ENCODE data around the gene TSHZ3.

TSHZ3 gene, protein sequence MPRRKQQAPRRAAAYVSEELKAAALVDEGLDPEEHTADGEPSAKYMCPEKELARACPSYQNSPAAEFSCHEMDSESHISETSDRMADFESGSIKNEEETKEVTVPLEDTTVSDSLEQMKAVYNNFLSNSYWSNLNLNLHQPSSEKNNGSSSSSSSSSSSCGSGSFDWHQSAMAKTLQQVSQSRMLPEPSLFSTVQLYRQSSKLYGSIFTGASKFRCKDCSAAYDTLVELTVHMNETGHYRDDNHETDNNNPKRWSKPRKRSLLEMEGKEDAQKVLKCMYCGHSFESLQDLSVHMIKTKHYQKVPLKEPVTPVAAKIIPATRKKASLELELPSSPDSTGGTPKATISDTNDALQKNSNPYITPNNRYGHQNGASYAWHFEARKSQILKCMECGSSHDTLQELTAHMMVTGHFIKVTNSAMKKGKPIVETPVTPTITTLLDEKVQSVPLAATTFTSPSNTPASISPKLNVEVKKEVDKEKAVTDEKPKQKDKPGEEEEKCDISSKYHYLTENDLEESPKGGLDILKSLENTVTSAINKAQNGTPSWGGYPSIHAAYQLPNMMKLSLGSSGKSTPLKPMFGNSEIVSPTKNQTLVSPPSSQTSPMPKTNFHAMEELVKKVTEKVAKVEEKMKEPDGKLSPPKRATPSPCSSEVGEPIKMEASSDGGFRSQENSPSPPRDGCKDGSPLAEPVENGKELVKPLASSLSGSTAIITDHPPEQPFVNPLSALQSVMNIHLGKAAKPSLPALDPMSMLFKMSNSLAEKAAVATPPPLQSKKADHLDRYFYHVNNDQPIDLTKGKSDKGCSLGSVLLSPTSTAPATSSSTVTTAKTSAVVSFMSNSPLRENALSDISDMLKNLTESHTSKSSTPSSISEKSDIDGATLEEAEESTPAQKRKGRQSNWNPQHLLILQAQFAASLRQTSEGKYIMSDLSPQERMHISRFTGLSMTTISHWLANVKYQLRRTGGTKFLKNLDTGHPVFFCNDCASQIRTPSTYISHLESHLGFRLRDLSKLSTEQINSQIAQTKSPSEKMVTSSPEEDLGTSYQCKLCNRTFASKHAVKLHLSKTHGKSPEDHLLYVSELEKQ

DNA sequence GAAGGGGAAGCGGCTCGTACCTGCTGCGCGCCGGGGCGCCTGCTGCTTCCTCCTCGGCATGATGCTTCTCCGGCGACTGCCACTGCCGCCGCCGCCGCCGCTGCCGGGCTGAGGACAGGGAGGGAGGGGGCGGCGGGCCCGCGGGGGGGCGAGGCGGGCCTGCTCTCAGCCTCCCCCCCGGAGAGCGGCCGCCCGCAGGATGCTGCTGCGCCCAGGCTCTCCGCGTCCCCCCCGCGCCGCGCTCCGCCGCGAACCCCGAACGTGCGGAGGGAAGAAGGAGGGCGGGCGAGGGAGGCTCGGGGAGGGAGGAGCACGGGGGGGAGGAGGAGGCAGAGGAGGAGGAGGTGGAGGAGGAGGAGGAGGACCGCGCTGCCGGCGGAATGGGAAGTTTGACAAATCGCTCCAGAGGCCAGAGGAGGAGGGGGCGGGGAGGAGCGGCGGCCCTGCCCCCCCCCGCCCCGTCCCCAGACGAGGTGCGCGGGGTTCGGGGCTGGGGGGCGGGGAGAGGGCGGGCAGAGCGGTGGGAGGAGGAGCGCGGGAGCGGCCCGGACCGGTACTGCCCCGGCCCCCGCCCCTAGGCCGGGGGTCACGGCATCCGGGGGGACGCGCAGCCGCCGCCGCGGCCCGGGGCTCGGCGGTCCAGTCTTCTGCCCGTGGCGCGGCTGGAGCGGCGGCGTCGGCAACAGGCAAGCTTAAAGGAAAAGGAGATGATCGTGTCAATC is at the start of gene TSHZ3:
TSS of gene TSHZ3 (minus strand) at position 277 of the 722 bp plus-strand sequence. CDS start at position 60, 217 bp downstream.
- peak; percentile 57 for DNase-seq (ENCODE audit: low read depth)

DNA sequence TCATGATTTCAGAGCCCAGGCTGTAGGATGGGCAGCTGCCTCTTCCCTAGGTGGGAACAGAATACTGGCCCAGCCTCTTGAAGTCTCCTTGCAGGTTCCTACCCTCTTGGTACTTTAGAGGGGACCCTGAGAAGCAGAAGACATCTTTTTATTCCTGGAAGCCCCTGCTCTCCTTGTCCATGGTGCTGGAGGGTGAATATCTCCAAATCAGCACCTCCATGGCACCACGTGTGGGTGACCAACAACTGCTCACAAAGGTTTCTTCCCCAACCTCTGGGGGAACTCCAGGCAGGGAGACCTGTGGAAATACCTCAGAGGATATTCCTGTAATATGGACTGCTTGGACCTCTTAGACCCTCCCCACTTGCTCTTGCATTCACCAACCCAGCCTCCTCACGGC is 48.1 kb upstream of the TSHZ3 start:
- DNase-seq (ENCODE audit: low read depth): no peak

DNA sequence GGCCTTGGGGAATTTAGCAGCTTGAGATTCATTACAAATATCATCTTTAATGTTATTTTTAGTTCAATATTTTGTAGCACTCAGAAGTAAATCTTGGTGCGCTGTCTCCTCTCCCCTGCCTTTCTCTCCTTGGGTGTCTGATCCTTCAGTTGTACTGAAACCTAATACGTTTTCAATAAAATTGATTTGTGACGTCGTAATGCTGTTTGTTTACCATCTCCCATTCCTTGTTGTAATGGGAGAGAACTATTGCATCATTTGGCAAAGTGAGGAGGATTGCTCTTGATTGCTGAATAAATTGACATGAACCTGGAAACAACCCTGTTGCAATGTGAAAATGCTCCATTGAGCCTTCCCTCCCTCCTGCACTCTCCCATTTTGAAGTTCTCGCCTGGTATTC is 43.2 kb upstream of the TSHZ3 start:
- no peak for DNase-seq (ENCODE audit: low read depth)

DNA sequence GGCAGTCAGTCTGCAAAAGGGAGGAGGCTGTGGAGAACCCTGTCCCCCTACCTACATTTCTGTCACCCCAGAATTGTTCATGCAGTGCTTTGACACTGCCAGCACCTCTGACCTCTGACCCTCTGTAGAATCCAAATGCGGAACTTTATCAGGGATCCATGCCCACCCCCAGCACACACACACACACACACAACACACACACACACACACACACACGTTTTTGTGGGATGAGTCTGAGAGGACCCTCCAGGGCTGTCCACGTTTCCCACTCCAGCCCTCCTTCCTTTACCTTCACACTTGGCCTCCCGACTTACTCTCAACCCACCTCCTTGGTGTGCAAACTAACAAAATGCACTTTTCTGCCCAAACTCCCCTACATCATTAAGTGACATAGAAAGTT is 42.3 kb upstream of the TSHZ3 start:
- no peak for DNase-seq (ENCODE audit: low read depth)

DNA sequence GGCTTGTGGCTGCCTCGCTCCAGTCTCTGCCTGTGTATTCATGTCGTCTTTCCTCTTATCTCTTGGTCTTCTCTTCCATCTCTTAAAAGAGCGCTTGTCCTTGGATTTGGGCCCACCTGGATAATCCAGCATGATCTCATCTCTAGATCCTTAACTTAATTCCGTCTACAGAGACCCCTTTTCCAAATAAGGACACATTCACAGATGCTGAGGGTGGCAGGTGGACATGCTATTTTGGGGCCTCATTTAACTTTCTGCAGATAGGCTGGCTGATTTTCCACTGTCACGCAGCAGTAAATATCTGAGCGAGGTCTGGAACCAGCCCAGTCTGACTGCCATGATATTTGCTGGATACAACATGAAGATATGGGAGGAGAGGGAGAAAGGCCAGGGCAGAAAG is 41.5 kb upstream of the TSHZ3 start:
- no peak for DNase-seq (ENCODE audit: low read depth)

DNA sequence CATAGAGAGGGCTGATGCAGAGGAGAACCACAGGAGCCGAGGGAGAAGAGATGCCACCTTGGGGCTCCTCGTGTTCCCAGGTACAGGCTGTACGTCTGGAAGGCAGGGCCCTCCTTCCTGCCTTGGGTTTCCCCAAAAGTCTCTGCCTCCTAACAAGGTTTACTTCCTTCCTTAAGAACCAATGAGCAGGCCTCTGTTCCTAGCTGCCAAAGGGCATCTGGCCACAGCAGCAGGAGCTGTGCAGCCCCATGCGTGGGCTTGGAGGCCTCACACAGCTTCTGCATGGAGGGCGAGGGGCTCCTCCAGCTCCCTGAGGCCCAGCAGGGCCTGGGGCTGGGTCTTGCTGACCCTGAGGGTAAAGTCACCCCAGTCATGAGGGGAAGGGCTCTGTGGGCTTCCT is 40.6 kb upstream of the TSHZ3 start:
- DNase-seq (ENCODE audit: low read depth): no peak

DNA sequence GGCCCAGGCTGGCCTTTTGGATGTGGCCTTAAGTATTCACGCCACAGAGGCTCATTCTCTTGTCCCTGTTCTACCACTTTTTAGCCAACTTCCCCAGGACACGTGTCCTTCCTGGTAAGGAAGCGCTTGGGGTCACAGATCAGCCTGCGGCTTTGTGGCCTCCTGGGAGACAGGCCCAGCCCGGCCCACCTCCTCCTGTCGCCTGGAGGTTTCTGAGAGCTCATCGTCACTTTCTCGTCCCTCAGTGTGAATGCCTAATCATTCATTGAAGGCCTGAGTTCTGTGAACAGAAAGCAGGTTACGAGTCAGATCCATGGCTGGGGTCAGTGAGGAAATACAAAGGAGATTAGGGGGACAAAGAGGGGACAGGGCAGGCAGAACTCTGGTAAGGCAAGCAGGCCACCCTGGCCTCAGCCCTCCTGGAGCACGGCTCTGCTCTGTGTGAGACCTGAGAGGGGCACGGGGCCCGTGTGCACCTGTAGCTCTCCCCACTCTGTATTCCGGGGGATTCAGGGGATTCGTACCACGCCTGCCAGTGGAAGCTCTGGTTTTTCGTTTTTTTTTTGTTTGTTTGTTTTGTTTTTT is 38.6 kb upstream of the TSHZ3 start:
- no peak for DNase-seq (ENCODE audit: low read depth)

DNA sequence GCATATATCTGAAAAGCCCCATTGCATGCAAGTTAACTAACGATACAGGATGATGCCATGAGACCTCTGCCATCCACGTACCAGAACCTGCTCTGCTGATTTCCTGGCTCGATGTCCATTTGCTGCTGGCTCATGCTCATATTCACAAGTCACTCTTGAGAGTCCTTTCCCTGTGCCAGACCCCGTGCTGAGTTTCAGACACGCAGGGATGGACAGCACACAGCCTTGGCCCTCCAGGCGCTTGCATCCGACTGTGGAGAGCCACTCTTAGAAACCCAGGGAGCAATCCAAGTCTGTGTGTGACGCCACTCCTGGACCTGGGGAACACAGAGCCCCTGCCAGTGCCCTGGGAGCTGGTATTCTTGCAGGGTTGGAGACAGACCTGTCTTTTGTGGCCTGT is 37.6 kb upstream of the TSHZ3 start:
- DNase-seq (ENCODE audit: low read depth): no peak

DNA sequence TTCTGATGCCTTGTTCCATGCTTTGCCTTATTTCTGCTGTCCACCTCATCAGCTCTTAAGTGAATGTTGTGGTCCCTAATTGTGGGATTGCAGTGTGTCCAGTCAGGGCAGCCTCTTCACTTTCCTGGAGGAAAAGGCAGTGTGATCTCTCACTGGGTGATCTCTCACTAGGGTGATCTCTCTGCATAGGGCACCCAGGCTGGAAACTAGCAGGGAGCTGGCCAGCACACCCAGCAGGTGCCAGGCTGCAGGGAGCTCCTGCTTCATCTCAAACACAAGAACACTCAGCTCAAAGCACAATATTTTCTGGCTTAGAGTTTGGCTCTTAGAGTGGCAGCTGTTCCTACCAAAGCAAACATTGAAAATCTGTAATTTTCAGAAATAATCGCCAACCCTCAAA is 36.5 kb upstream of the TSHZ3 start:
- DNase-seq (ENCODE audit: low read depth): no peak

DNA sequence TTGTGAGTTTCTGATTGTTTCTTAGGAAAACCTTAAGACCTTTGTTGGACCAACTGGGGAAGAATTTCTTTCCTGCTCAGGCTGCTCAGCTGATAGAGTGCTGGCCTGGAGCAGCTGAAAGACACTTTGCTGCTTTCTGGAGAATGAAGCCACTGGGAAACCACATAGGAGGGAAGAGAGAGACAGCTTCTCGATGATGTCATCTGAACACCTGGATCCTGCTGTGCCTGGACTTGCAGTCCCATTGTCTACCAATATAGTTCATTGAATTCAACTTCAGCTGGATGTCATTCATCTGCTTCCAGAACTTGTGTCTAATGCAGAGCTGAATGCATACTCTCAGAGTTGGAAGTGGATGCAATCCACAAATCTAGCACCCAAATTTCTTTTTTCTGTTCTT is 34.3 kb upstream of the TSHZ3 start:
- DNase-seq (ENCODE audit: low read depth): no peak

DNA sequence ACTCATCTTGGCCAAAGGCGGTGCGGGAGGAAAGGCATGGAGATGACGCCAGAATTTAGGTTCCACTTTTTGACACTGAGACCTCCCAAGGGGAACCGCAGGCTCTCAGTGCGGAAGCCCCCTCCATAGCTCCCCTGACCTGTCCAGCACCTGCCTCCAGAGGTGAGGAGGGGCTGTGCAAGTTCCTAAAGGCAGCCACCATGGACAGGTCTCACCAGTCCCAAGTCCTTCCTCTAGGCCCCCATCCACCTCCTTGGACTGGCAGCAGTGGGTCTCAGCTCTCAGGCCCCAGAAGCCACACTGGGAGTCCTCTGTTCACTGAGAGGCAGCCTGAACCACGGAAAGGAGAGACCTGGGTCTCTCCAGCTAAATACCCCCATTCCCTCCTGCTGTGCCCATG is 31.6 kb upstream of the TSHZ3 start:
- no peak for DNase-seq (ENCODE audit: low read depth)

DNA sequence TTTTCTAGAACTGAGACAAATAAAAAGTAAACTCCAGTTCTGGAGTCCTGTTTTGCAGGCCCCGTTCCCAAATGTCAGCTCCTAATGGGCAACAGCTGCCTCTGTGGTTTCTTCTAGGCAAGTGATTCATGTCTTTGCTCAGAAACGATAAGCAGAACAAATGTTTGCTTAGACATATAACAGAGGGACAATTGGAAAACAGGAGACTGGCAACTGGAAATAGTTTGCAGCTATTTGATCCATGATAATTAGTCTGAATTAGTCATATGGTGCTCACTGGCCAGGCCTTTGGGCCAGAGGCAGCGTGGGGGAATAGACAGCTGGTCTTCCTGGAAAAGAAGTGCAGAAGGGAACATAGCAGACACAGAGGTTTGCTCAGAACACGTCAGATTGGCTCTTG is 29.2 kb upstream of the TSHZ3 start:
- DNase-seq (ENCODE audit: low read depth): peak; percentile 81

DNA sequence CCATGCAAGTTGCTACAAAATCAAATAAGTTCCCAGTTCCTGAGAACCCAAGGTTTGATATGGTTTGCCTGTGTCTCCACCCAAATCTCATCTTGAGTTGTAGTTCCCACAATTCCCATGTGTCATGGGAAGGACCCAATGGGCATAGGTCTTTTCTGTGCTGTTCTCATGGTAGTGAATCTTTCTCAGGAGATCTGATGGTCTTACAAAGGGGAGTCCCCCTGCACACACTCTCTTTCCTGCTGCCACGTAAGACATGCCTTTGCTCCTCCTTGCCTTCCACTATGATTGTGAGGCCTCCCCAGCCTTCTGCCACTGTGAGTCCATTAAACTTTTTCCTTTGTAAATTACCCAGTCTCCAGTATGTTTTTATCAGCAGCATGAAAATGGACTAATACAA is 28.5 kb upstream of the TSHZ3 start:
- DNase-seq (ENCODE audit: low read depth): no peak

DNA sequence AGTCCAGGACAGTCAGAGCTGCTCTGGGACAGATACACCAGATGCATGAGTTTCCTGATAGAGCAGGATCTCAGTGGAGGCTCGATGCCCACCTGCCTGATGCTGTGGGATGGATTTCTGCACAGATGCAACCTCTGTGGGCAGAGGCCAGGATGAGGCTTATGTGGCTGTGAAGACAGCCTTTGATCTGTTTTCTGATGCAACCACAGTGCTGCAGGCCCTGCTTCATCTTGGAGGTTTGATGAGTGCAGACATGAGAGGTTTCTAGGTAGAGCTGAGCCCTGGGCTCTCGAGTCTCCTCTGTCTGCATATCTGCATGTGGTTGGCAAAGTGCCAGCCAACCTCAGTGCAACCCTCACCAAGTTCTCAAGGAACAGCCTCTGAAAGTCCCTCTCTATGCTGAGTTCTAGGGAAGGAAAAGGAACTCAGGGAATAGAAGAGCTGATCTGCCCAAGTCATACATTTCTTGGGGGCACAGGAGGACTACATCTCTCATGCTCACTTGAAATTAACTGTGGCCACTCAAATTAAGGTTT is 23.1 kb upstream of the TSHZ3 start:
- DNase-seq (ENCODE audit: low read depth): no peak

DNA sequence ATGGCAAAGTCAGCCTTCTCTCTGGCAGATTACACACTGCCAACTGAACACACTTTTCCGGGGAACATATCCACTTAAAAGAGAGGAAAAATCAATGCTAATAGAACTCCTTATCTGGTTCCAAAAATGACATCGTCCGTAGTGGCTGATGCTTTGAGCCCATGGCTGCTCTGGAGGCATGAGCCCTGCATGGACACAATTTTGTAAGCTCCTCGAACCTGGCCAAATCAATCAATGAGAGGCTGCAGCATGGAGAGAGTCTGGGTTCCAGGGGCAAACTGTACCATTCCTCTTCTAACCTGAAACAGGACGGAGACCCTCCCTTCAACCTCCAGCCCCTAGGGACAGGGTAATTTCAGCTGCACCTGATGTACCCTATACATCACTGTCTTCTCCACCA is 21.0 kb upstream of the TSHZ3 start:
- no peak for DNase-seq (ENCODE audit: low read depth)

DNA sequence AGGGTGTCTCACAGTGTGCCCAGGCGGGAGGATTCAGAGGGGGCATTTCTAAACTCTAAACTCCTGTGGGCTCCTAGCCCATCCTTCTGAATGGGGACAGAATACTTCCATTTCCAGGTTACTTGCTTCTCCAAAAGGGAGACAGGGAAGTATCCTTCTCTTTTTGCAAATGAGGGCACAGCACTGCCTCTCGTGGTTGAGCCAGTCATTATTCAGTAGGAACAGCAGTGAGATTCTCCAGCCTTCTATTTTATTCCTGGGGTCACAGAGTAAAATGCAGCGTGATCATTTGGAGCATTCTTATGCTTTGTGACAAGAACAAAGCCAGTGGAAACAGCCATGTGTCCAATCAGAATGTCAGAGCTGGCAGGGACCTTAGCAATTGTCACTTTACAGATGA is 15.7 kb upstream of the TSHZ3 start:
- DNase-seq (ENCODE audit: low read depth): no peak

DNA sequence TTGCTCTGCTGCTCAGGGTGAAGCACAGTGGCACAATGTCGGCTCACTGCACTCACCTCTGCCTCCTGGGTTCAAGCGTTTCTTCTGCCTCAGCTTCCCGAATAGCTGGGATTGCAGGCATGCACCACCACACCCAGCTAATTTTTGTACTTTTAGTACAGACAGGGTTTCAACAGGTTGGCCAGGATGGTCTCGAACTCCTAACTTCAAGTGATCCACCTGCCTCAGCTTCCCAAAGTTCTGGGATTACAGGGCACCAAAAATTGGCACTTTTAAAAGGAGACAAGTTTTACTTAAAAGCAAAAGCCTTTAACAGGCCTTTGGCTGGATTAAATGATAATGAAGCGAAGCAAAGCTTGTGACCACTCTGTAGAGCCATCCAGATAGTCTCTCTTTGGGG is 12.5 kb upstream of the TSHZ3 start:
- no peak for DNase-seq (ENCODE audit: low read depth)

DNA sequence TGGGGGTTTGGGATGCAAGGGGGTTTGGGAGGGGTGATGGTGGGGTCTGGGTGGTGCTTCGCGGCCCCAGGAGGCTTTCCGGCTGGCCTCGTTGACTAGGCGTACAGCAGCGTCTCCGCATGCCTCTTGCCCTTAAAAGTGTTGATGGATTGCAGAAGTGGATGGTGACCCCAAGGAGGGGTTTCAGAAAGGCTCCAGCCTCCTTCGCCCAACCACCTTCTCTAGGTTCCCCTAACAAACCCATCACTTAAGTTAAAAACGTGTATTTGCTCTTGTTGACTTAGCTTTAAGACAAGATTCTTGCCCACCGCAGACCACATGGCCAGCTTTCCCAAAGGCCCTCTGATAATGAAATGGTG is 8.1 kb upstream of the TSHZ3 start:
- DNase-seq (ENCODE audit: low read depth): no peak

DNA sequence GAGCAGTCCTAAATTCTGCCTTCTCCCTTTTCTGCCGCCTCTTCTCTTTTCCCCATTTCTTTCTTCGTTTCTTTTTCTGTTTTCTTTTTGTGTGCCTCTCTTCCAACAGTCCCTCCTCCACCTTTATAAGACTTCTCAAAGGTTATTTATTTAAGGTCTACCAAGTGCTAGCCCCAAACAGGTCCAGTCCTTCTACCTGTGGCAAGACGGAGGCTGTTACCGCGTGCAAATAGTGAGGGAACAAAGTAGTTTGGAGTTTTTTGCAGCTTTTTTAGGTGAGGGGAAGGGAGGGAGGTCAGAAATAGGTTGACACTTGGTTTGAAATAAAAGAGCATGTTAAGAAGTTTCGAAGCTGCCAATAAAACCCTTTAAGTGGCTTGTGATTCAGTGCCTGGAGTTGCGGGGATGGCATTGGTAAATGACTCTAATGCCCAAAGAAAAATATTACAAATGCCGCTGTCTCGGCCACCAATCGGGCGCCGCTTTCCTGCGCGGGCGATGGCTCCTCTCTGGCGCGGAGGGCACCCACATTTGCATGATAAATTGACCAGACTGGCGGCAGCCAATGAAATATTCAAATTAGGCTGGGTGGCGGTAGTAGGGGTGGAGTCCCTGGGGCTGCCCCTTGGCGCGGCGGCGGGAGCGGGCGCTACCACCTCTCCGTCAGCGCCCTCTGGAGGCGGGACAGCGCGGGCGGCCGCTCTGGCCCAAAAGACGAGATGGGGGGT is 7.5 kb upstream of the TSHZ3 start:
- DNase-seq (ENCODE audit: low read depth): no peak

DNA sequence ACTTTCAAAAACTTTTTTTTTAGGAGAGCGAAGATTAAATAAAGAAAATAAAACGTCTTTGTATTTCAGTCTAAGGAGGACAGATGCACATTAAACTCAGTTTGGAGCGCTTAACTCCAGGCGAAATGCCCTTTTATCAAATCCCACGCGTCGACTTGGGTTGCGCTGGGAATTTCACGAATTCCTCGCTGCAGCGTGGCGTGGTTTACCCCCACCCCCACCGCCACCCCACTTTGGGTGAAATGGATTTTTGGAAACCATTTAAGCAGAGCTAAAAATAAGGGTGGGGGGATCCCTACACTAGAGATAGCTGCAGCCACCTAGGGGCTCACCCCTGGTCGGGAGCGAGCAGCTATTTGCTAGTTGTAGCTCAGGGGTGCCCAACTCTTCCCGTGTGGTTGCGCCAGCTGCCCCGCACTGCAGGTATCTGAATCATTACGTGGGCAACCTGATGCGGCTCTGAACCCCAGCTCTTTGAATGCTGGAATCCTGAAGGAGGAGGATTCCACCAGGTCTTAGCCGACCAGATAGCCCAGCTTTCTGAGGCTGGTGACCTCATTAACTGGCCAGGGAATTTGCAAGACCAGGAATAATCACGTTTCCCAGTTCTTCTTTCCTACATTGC is 6.5 kb upstream of the TSHZ3 start:
- DNase-seq (ENCODE audit: low read depth): no peak
